CD1c-positive myeloid dendritic cell (primary cell): ENCODE data around the gene PLD5.
"Not testable (repeated sequence)": the region's sequence is repeated elsewhere in the genome, so short reads cannot be mapped to it uniquely, and the experiment has no call there.

Experiments used
- DNase-seq: peaks from one replicate; pipeline ENCODE4 v3.0.0-alpha.2; 2016; ENCODE audit errors: extremely low spot score

PLD5 gene

GRCh38 chr1:242162140-242162539 is 362.4 kb downstream of the PLD5 start:
- no peak for DNase-seq

- DNase-seq, result no peak
Measured at GRCh38 chr1:242147096-242147976, 377.2 kb downstream of the PLD5 start.

- no peak for DNase-seq
Measured at GRCh38 chr1:242146652-242147051, 377.8 kb downstream of the PLD5 start.

- DNase-seq, result no peak
Measured at GRCh38 chr1:242140836-242141235, 383.7 kb downstream of the PLD5 start.

GRCh38 chr1:242139986-242140385 is 384.5 kb downstream of the PLD5 start:
- DNase-seq, result no peak

GRCh38 chr1:242139442-242139841 is 385.1 kb downstream of the PLD5 start:
- DNase-seq, result no peak

- peak; percentile 23 for DNase-seq
Measured at GRCh38 chr1:242133796-242134195, 390.7 kb downstream of the PLD5 start.

- no peak for DNase-seq
Measured at GRCh38 chr1:242133351-242133750, 391.1 kb downstream of the PLD5 start.

GRCh38 chr1:242132121-242132817 is 392.2 kb downstream of the PLD5 start:
- DNase-seq, result no peak

GRCh38 chr1:242128951-242129502 is 395.5 kb downstream of the PLD5 start:
- DNase-seq, result no peak

GRCh38 chr1:242120432-242120831 is 404.1 kb downstream of the PLD5 start:
- no peak for DNase-seq

GRCh38 chr1:242100921-242101320 is 423.6 kb downstream of the PLD5 start:
- DNase-seq, result no peak

- not testable (repeated sequence) for DNase-seq
Measured at GRCh38 chr1:242097283-242097682, 427.2 kb downstream of the PLD5 start.

- no peak for DNase-seq
Measured at GRCh38 chr1:242093116-242093515, 431.4 kb downstream of the PLD5 start.

- DNase-seq, result no peak
Measured at GRCh38 chr1:242089911-242090310, 434.6 kb downstream of the PLD5 start.

GRCh38 chr1:242088875-242089274 is 435.6 kb downstream of the PLD5 start:
- DNase-seq, result no peak

- DNase-seq, result no peak
Measured at GRCh38 chr1:242086706-242087105, 437.8 kb downstream of the PLD5 start.

GRCh38 chr1:242086093-242086492 is 438.4 kb downstream of the PLD5 start:
- DNase-seq, result no peak

GRCh38 chr1:242083742-242084141 is 440.8 kb downstream of the PLD5 start:
- DNase-seq, result no peak

GRCh38 chr1:242081446-242081845 is 443.1 kb downstream of the PLD5 start:
- no peak for DNase-seq

- DNase-seq, result no peak
Measured at GRCh38 chr1:242065813-242066212, 458.7 kb downstream of the PLD5 start.

- no peak for DNase-seq
Measured at GRCh38 chr1:242062271-242062670, 462.2 kb downstream of the PLD5 start.

GRCh38 chr1:242059976-242060375 is 464.5 kb downstream of the PLD5 start:
- DNase-seq, result no peak
